Activated effector memory CD4-positive, alpha-beta T cell treated with anti-CD3 and anti-CD28 coated beads, Interleukin-2, amount 50 U/mL, for 16 hours (primary cell): ENCODE data around the gene PLS3.

Experiments
- DNase-seq: peaks from one replicate; pipeline ENCODE4 v3.0.0-alpha.2; 2020

PLS3 gene

GRCh38 chrX:115571712-115572111 is 10.7 kb downstream of the PLS3 start:
- DNase-seq, result no peak

- no peak for DNase-seq
Observed at GRCh38 chrX:115573185-115573584, 12.2 kb downstream of the PLS3 start.

GRCh38 chrX:115576676-115577075 is 15.7 kb downstream of the PLS3 start:
- no peak for DNase-seq

- DNase-seq, result no peak
Observed at GRCh38 chrX:115579327-115579726, 18.4 kb downstream of the PLS3 start.

- DNase-seq, result no peak
Observed at GRCh38 chrX:115579786-115580294, 18.9 kb downstream of the PLS3 start.

- DNase-seq, result no peak
Observed at GRCh38 chrX:115581759-115582615, 21.0 kb downstream of the PLS3 start.

GRCh38 chrX:115582616-115583495 is 21.9 kb downstream of the PLS3 start:
- DNase-seq, result no peak

GRCh38 chrX:115583496-115584004 is 22.6 kb downstream of the PLS3 start:
- DNase-seq, result no peak

- DNase-seq, result no peak
Observed at GRCh38 chrX:115584696-115585095, 23.7 kb downstream of the PLS3 start.

- no peak for DNase-seq
Observed at GRCh38 chrX:115588179-115588578, 27.2 kb downstream of the PLS3 start.

- DNase-seq, result no peak
Observed at GRCh38 chrX:115589419-115589818, 28.4 kb downstream of the PLS3 start.

GRCh38 chrX:115591420-115591819 is 30.4 kb downstream of the PLS3 start:
- no peak for DNase-seq

GRCh38 chrX:115591856-115592842 is 31.2 kb downstream of the PLS3 start:
- DNase-seq, result no peak

- DNase-seq, result no peak
Observed at GRCh38 chrX:115592997-115593734, 32.2 kb downstream of the PLS3 start.

- no peak for DNase-seq
Observed at GRCh38 chrX:115595049-115595448, 34.1 kb downstream of the PLS3 start.

- no peak for DNase-seq
Observed at GRCh38 chrX:115598556-115598955, 37.6 kb downstream of the PLS3 start.

- no peak for DNase-seq
Observed at GRCh38 chrX:115602308-115602707, 41.3 kb downstream of the PLS3 start.

GRCh38 chrX:115602729-115603389 is 41.9 kb downstream of the PLS3 start:
- DNase-seq, result no peak

- no peak for DNase-seq
Observed at GRCh38 chrX:115603534-115604074, 42.6 kb downstream of the PLS3 start.

- DNase-seq, result no peak
Observed at GRCh38 chrX:115606861-115607260, 45.9 kb downstream of the PLS3 start.

GRCh38 chrX:115609621-115610020 is 48.6 kb downstream of the PLS3 start:
- DNase-seq, result no peak
